ENCODE data around the gene TAPBPL.

Gene TAPBPL

DNA sequence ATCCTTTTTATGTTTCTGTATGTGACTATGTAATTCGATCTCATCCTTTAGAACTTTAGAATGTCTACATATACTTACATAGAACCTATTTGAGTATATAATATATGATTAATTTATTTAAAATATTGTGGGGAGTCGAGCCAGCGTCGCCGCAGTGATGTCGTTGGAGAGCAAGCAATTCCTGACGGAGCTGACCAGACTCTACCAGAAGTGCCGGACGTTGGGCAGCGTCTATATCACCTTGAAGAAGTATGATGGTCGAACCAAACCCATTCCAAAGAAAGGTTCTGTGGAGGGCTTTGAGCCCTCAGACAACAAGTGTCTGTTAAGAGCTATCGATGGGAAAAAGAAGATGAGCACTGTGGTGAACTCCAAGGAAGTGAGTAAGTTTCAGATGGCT, 13.5 kb upstream of the TAPBPL start:
- ATAC-seq = no peak
- TF ChIP-seq, protein P1, sequence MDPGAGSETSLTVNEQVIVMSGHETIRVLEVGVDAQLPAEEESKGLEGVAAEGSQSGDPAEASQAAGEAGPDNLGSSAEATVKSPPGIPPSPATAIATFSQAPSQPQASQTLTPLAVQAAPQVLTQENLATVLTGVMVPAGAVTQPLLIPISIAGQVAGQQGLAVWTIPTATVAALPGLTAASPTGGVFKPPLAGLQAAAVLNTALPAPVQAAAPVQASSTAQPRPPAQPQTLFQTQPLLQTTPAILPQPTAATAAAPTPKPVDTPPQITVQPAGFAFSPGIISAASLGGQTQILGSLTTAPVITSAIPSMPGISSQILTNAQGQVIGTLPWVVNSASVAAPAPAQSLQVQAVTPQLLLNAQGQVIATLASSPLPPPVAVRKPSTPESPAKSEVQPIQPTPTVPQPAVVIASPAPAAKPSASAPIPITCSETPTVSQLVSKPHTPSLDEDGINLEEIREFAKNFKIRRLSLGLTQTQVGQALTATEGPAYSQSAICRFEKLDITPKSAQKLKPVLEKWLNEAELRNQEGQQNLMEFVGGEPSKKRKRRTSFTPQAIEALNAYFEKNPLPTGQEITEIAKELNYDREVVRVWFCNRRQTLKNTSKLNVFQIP (CRISPR knock-in tag; IDR thresholded peaks at IDR 0.05; ENCODE audit: borderline replicate concordance, low read depth) = no peak
- TF ChIP-seq OSR1 (CRISPR knock-in tag; IDR thresholded peaks at IDR 0.05) = no peak

DNA sequence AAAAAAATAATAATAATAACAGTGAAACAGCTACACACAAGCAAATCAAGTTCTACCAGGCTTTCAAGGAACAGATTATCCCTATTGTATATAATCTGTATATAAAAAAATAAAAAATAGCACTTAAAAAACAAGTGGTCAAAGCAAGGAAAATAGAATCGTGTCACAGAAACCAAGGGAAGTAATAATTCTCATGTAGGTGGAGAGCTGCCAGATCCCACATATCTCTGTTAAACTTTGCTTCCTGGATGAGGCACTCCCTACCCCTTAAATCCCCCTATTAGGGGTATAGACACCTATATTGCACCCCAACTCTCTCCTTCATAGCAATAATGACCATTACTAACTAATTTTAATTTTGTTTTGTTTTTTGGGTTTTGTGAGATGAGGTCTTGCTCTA, 11.5 kb upstream of the TAPBPL start:
- no peak for ATAC-seq
- no peak for TF ChIP-seq TCF4 (CRISPR knock-in tag; IDR thresholded peaks at IDR 0.05; ENCODE audit: borderline replicate concordance)

- ATAC-seq = no peak
- TF ChIP-seq CSDC2 (CRISPR knock-in tag; IDR thresholded peaks at IDR 0.05) (no peak), ZNF70 (CRISPR knock-in tag; IDR thresholded peaks at IDR 0.05) (no peak), ARNTL (CRISPR knock-in tag; IDR thresholded peaks at IDR 0.05; ENCODE audit: borderline replicate concordance, low read depth) (no peak), OSR1 (CRISPR knock-in tag; IDR thresholded peaks at IDR 0.05) (no peak), ZC3H10 (CRISPR knock-in tag; IDR thresholded peaks at IDR 0.05) (no peak), TSHZ2 (CRISPR knock-in tag; IDR thresholded peaks at IDR 0.05) (no peak), ISL1 (CRISPR knock-in tag; IDR thresholded peaks at IDR 0.05) (no peak), ZNF565 (CRISPR knock-in tag; conservative IDR thresholded peaks at IDR 0.05; ENCODE audit: low read depth) (no peak), TCF4 (CRISPR knock-in tag; IDR thresholded peaks at IDR 0.05; ENCODE audit: borderline replicate concordance) (no peak), TOX (CRISPR knock-in tag; IDR thresholded peaks at IDR 0.05; ENCODE audit: borderline replicate concordance) (no peak), GLIS3 (CRISPR knock-in tag; IDR thresholded peaks at IDR 0.05) (no peak), ZFP3 (CRISPR knock-in tag; IDR thresholded peaks at IDR 0.05) (no peak), ZFP30 (CRISPR knock-in tag; IDR thresholded peaks at IDR 0.05) (no peak), RARB (CRISPR knock-in tag; IDR thresholded peaks at IDR 0.05) (no peak), PPARA (CRISPR knock-in tag; IDR thresholded peaks at IDR 0.05; ENCODE audit: borderline replicate concordance) (no peak)
- TF ChIP-seq, protein P2, sequence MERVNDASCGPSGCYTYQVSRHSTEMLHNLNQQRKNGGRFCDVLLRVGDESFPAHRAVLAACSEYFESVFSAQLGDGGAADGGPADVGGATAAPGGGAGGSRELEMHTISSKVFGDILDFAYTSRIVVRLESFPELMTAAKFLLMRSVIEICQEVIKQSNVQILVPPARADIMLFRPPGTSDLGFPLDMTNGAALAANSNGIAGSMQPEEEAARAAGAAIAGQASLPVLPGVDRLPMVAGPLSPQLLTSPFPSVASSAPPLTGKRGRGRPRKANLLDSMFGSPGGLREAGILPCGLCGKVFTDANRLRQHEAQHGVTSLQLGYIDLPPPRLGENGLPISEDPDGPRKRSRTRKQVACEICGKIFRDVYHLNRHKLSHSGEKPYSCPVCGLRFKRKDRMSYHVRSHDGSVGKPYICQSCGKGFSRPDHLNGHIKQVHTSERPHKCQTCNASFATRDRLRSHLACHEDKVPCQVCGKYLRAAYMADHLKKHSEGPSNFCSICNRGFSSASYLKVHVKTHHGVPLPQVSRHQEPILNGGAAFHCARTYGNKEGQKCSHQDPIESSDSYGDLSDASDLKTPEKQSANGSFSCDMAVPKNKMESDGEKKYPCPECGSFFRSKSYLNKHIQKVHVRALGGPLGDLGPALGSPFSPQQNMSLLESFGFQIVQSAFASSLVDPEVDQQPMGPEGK (CRISPR knock-in tag; IDR thresholded peaks at IDR 0.05; ENCODE audit: borderline replicate concordance) = no peak
- TF ChIP-seq, protein P3, sequence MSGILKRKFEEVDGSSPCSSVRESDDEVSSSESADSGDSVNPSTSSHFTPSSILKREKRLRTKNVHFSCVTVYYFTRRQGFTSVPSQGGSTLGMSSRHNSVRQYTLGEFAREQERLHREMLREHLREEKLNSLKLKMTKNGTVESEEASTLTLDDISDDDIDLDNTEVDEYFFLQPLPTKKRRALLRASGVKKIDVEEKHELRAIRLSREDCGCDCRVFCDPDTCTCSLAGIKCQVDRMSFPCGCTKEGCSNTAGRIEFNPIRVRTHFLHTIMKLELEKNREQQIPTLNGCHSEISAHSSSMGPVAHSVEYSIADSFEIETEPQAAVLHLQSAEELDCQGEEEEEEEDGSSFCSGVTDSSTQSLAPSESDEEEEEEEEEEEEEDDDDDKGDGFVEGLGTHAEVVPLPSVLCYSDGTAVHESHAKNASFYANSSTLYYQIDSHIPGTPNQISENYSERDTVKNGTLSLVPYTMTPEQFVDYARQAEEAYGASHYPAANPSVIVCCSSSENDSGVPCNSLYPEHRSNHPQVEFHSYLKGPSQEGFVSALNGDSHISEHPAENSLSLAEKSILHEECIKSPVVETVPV (CRISPR knock-in tag; IDR thresholded peaks at IDR 0.05) = no peak
These were observed 9.0 kb upstream of the TAPBPL start for GRCh38 chr12:6442836-6443235.

GRCh38 chr12:6443361-6443983, 8.4 kb upstream of the TAPBPL start:
- no peak for ATAC-seq
- no peak for TF ChIP-seq ZFP30 (CRISPR knock-in tag; IDR thresholded peaks at IDR 0.05)
- TF ChIP-seq TCF4 (CRISPR knock-in tag; IDR thresholded peaks at IDR 0.05; ENCODE audit: borderline replicate concordance) = no peak
- no peak for TF ChIP-seq ZC3H10 (CRISPR knock-in tag; IDR thresholded peaks at IDR 0.05)
- TF ChIP-seq CSDC2 (CRISPR knock-in tag; IDR thresholded peaks at IDR 0.05) = no peak
- TF ChIP-seq BACH2 (CRISPR knock-in tag; IDR thresholded peaks at IDR 0.05; ENCODE audit: borderline replicate concordance) = no peak
- no peak for TF ChIP-seq TOX (CRISPR knock-in tag; IDR thresholded peaks at IDR 0.05; ENCODE audit: borderline replicate concordance)
- TF ChIP-seq CREB5 (CRISPR knock-in tag; IDR thresholded peaks at IDR 0.05; ENCODE audit: low read depth) = no peak
- TF ChIP-seq RARB (CRISPR knock-in tag; IDR thresholded peaks at IDR 0.05) = no peak
- no peak for TF ChIP-seq PPARA (CRISPR knock-in tag; IDR thresholded peaks at IDR 0.05; ENCODE audit: borderline replicate concordance)
- no peak for TF ChIP-seq TSHZ2 (CRISPR knock-in tag; IDR thresholded peaks at IDR 0.05)
- TF ChIP-seq SNAI2 (CRISPR knock-in tag; IDR thresholded peaks at IDR 0.05) = no peak
- no peak for TF ChIP-seq ESRRG (CRISPR knock-in tag; IDR thresholded peaks at IDR 0.05)
- TF ChIP-seq GLIS3 (CRISPR knock-in tag; IDR thresholded peaks at IDR 0.05) = no peak
- TF ChIP-seq, protein P1 (CRISPR knock-in tag; IDR thresholded peaks at IDR 0.05; ENCODE audit: borderline replicate concordance, low read depth) = no peak
